ENCODE data around the gene LIME1. TPM values are rescaled to one million over a fixed set of nuclear protein-coding genes. Genes with fewer than 3 reads are reported as not detected.

LIME1 gene
- total RNA-seq, 1 experiment from 2014 or later, result 13.5 TPM

GRCh38 chr20:63690898-63691710 lies 45.4 kb upstream of the LIME1 start:
- H3K27ac ChIP-seq (ENCODE audit: insufficient read length, low read depth, low read length), result no peak overlapping the region
- H3K4me2 ChIP-seq (ENCODE audit: insufficient read depth, insufficient read length, low read length), result no peak overlapping the region
- H4K5ac ChIP-seq (ENCODE audit: insufficient read length, low read depth, low read length), result no peak overlapping the region
- Mint-ChIP-seq H3K27ac (peak overlapping the region in 2 of 3 experiments; percentile 60 to 88; a peak in 4 of 7 replicates), H3K4me3 (no peak overlapping the region), H3K36me3 (ENCODE audit: insufficient read depth in 1 of 3, low read depth in 3 of 3) (peaks cover 14 to 20% (median 17%) of the 10 kb centered on the region in 3 experiments; a peak in 6 of 7 replicates), H3K4me1 (peaks cover under 1 to 2% of the 10 kb centered on the region in 2 experiments), H3K9me3 (peaks cover 3 to 5% of the 10 kb centered on the region in 2 experiments; a peak in 3 of 5 replicates), H3K27me3 (ENCODE audit: low read depth) (peaks cover 3% of the 10 kb centered on the region)
- no peak for DNase-seq
- no peaks in the 10 kb centered on the region for H3K4me1 ChIP-seq (ENCODE audit: insufficient read depth, low read length)
- H3K9ac ChIP-seq (ENCODE audit: extremely low read depth, insufficient read length, low read length), result no peak overlapping the region
- WGBS (ENCODE audit: extremely low coverage, insufficient read length, low lambda C conversion rate), result no CpG with 5 or more reads among the region's 24 CpGs
- H3K23ac ChIP-seq (ENCODE audit: insufficient read length, low read depth, low read length), result no peak overlapping the region
- H4K91ac ChIP-seq (ENCODE audit: insufficient read length, low read depth, low read length), result no peak overlapping the region
- no peak overlapping the region for H3K4ac ChIP-seq (ENCODE audit: low read depth, low read length)
- H4K8ac ChIP-seq (replicated peaks; ENCODE audit: insufficient read length, low read depth, low read length), result no peak overlapping the region
- H2BK5ac ChIP-seq (ENCODE audit: insufficient read length, low read length), result no peak overlapping the region
- no peaks in the 10 kb centered on the region for H3K27me3 ChIP-seq (ENCODE audit: insufficient read depth, low read length)
- H3K79me2 ChIP-seq (ENCODE audit: insufficient read depth, low read length), result no peaks in the 10 kb centered on the region
- H3K9me3 ChIP-seq (ENCODE audit: control insufficient read depth, low read depth, low read length), result no peaks in the 10 kb centered on the region
- no peak overlapping the region for H2AFZ ChIP-seq (ENCODE audit: low read length)
- H3K23me2 ChIP-seq (ENCODE audit: insufficient read length, low read depth, low read length, poor library complexity, severe bottlenecking), result no peaks in the 10 kb centered on the region
- no peak for TF ChIP-seq CTCF (conservative IDR thresholded peaks at IDR 0.05)
- H2AK5ac ChIP-seq (ENCODE audit: insufficient read length, low read length), result no peak overlapping the region
- no peak overlapping the region for H2BK20ac ChIP-seq (ENCODE audit: low read depth, low read length, poor library complexity, severe bottlenecking)
- H3K18ac ChIP-seq (ENCODE audit: insufficient read length, low read depth, low read length), result no peak overlapping the region
- no peak overlapping the region for H2BK12ac ChIP-seq (ENCODE audit: insufficient read length, low read depth, low read length)
- no peak overlapping the region for H2BK120ac ChIP-seq (ENCODE audit: low read depth, low read length, poor library complexity, severe bottlenecking)
- no peak overlapping the region for H3T11ph ChIP-seq (ENCODE audit: low read length)
- no peak overlapping the region for H3K56ac ChIP-seq (ENCODE audit: insufficient read length, low read depth, low read length)
- no peaks in the 10 kb centered on the region for H4K20me1 ChIP-seq (ENCODE audit: control insufficient read depth, insufficient read depth, insufficient read length)
- no peaks in the 10 kb centered on the region for H3K79me1 ChIP-seq (ENCODE audit: insufficient read depth, low read depth, low read length, poor library complexity, severe bottlenecking)
- H2BK15ac ChIP-seq (ENCODE audit: low read depth, low read length), result no peak overlapping the region
- H3K14ac ChIP-seq (ENCODE audit: insufficient read depth, low read length), result no peak overlapping the region; the same call in 1 of the 2 replicates
